B cell (primary cell): ENCODE data around the gene FERMT3. TPM values are rescaled to one million over a fixed set of nuclear protein-coding genes. Genes with fewer than 3 reads are reported as not detected.

Experiments used
- ATAC-seq: fragments of 200-7000 bp; cut with Tn5 transposase; one replicate; pipeline ENCODE4 v1.10.0; 2021; ENCODE audit warnings: low read depth, mild to moderate bottlenecking, moderate number of reproducible peaks, moderate library complexity
- CTCF ChIA-PET: fragments of 350-600 bp; sonication (Branson Sonifier 250); formaldehyde crosslinking; loops from one replicate; lab custom pipeline; 2021; ENCODE audit warnings: antibody characterized with exemption, inconsistent platforms; lab: Charles Lee
- POLR2A ChIA-PET: fragments of 350-600 bp; sonication (Branson Sonifier 250); formaldehyde crosslinking; loops from one replicate; lab custom pipeline; 2021; ENCODE audit warnings: antibody characterized with exemption; lab: Charles Lee
- DNase-seq: peaks from one replicate; pipeline ENCODE4 v3.0.0; 2013
- H2AFZ ChIP-seq: 2 replicates; pipeline ENCODE4 v1.6.1; 2012; ENCODE audit warnings: mild to moderate bottlenecking, low read depth, low read length; ENCODE audit not compliant: insufficient read depth, poor library complexity, severe bottlenecking
- H3K27ac ChIP-seq, 2 donors: 1 replicate in 1 of 2; 2 replicates in 1 of 2; pipeline ENCODE4 v1.5.1; 2012 to 2013; ENCODE audit warnings: low read length in 2 of 2, mild to moderate bottlenecking in 2 of 2, moderate library complexity in 1 of 2
- H3K27me3 ChIP-seq, 4 experiments: fragments of 200-600 bp in 1 of 4; sonication (generic) in 1 of 4; replicated peaks in 1 of 4; 1 replicate in 2 of 4; 2 replicates in 2 of 4; pipeline versions ENCODE4 v1.6.1 to v1.7.0; 2013 to 2016; ENCODE audit warnings: low read length in 3 of 4, mild to moderate bottlenecking in 2 of 4, mixed read lengths in 1 of 4, moderate library complexity in 1 of 4; ENCODE audit not compliant: insufficient read depth in 4 of 4, control insufficient read depth in 3 of 4; ENCODE audit errors: control extremely low read depth in 1 of 4
- H3K36me3 ChIP-seq, 2 experiments: replicated peaks in 1 of 2; 1 replicate in 1 of 2; 2 replicates in 1 of 2; pipeline versions ENCODE4 v1.6.1 to v1.7.1; 2013; ENCODE audit warnings: low read length in 1 of 2; ENCODE audit not compliant: insufficient read depth in 2 of 2, control insufficient read depth in 1 of 2; ENCODE audit errors: control extremely low read depth in 1 of 2, extremely low read depth in 1 of 2
- H3K4me1 ChIP-seq, 2 donors: fragments of 200-600 bp in 1 of 2; sonication (generic) in 1 of 2; 1 replicate in 1 of 2; 2 replicates in 1 of 2; pipeline versions ENCODE4 v1.5.1 to v1.6.1; 2013 to 2017; ENCODE audit warnings: low read length in 2 of 2; ENCODE audit not compliant: control insufficient read depth in 2 of 2, insufficient read depth in 2 of 2
- H3K4me2 ChIP-seq: replicated peaks from 2 replicates; pipeline ENCODE3; 2012; ENCODE audit warnings: mild to moderate bottlenecking, low read depth, low read length; ENCODE audit not compliant: poor library complexity, severe bottlenecking
- H3K4me3 ChIP-seq, 5 experiments: fragments of 200-600 bp in 1 of 5; sonication (generic) in 1 of 5; 1 replicate in 3 of 5; 2 replicates in 2 of 5; pipeline versions ENCODE4 v1.5.1 to v1.7.0; 2011 to 2016; ENCODE audit warnings: low read length in 4 of 5, mild to moderate bottlenecking in 4 of 5, low read depth in 2 of 5, control low read depth in 1 of 5, moderate library complexity in 1 of 5; ENCODE audit not compliant: insufficient read depth in 1 of 5; ENCODE audit errors: control extremely low read depth in 1 of 5, extremely low read depth in 1 of 5
- H3K79me2 ChIP-seq: fragments of 200-600 bp; sonication (generic); one replicate; pipeline ENCODE4 v1.6.0; 2016; ENCODE audit warnings: low read length; ENCODE audit not compliant: control insufficient read depth, insufficient read depth
- H3K9ac ChIP-seq: fragments of 200-600 bp; sonication (generic); 2 replicates; pipeline ENCODE4 v1.6.1; 2017; ENCODE audit warnings: mild to moderate bottlenecking, low read length, moderate library complexity
- H3K9me3 ChIP-seq, 3 donors: one replicate each; pipeline versions ENCODE4 v1.6.1 to v1.7.1; 2013; ENCODE audit warnings: low read length in 2 of 3; ENCODE audit not compliant: control insufficient read depth in 2 of 3, insufficient read depth in 1 of 3; ENCODE audit errors: control extremely low read depth in 1 of 3
- H4K20me1 ChIP-seq: 2 replicates; pipeline ENCODE4 v1.6.0; 2012; ENCODE audit warnings: mild to moderate bottlenecking, low read length; ENCODE audit not compliant: insufficient read depth, control insufficient read depth, poor library complexity, severe bottlenecking
- H3K27ac Mint-ChIP-seq: one replicate; pipeline ENCODE4 v1.8.0; 2021; ENCODE audit warnings: mixed read lengths
- H3K27me3 Mint-ChIP-seq: one replicate; pipeline ENCODE4 v1.8.0; 2021; ENCODE audit warnings: mixed read lengths
- H3K4me1 Mint-ChIP-seq: one replicate; pipeline ENCODE4 v1.8.0; 2021; ENCODE audit warnings: mixed read lengths
- H3K4me3 Mint-ChIP-seq: one replicate; pipeline ENCODE4 v1.8.0; 2021; ENCODE audit warnings: mixed read lengths
- H3K9me3 Mint-ChIP-seq: one replicate; pipeline ENCODE4 v1.8.0; 2022; ENCODE audit warnings: mixed read lengths; ENCODE audit not compliant: insufficient read depth
- CTCF ChIP-seq: fragments of 200-600 bp; IDR thresholded peaks from one replicate; pipeline ENCODE4 v1.8.0; 2022; ENCODE audit warnings: antibody characterized with exemption, mild to moderate bottlenecking
- EZH2 ChIP-seq: IDR thresholded peaks from 2 replicates; pipeline ENCODE4 v1.6.1; 2012; ENCODE audit warnings: borderline replicate concordance, low read depth, mild to moderate bottlenecking, moderate library complexity, low read length; ENCODE audit not compliant: insufficient read depth, poor library complexity, severe bottlenecking
- WGBS: methylation state at CpG from one replicate; pipeline ENCODE4 v1.1.5; 2013; ENCODE audit warnings: missing lambda C conversion rate; ENCODE audit not compliant: insufficient coverage; 5-methylcytosine and 5-hydroxymethylcytosine counted together
- intact Hi-C: fragments of 100-400 bp; cut with micrococcal nuclease; formaldehyde crosslinking; loops from one replicate; pipeline ENCODE4 v1.10.0; 2022
- polyA plus RNA-seq: library from polyadenylated mRNA; depleted of rRNA; stranded (reverse); fragments of >200 nt; gene quantifications from 2 replicates; pipeline ENCODE4 v1.2.3, GENCODE V29; 2012
- total RNA-seq, 2 donors: library from RNA; stranded (reverse); fragments of 120-200 nt in 1 of 2; gene quantifications; 1 replicate in 1 of 2; 2 replicates in 1 of 2; pipeline versions ENCODE4 v1.2.3 to v1.2.4, GENCODE V29; 2013 to 2022

Gene FERMT3
- total and polyA plus RNA-seq, 2 donors (not counting 1 experiment from before 2014, with no cell fraction given) = 96.2 to 170 TPM

- Histone ChIP-seq H3K9ac (no peak overlapping the region), H2AFZ (no peak overlapping the region), H3K4me1 (peaks cover 30 to 58% of the 10 kb centered on the region in 2 donors), H3K9me3 (no peaks in the 10 kb centered on the region), H3K4me3 (no peak overlapping the region), H3K4me2 (peak overlapping the region; percentile 99), H3K36me3 (peaks cover 0 to 34% of the 10 kb centered on the region in 2 experiments), H3K27me3 (no peaks in the 10 kb centered on the region), H3K79me2 (peaks cover 37% of the 10 kb centered on the region), H4K20me1 (peaks cover 37% of the 10 kb centered on the region), H3K27ac (peak overlapping the region; percentile 73 to 90)
- ChIA-PET POLR2A (interaction anchor here (0.5 to 1.6 kb wide), 3 partner anchors 8 to 49 kb away, joined by 3 to 6 read pairs (median 5); partner anchors contain the start of gene PPP1R14B), CTCF (interaction anchor here (5.6 to 10.3 kb wide), 4 partner anchors 7 to 39 kb away, joined by 53 to 141 read pairs (median 66); partner anchors contain the start of genes NUDT22, PLCB3, PPP1R14B and STIP1)
- Mint-ChIP-seq H3K4me3 (peak overlapping the region; percentile 67), H3K9me3 (no peaks in the 10 kb centered on the region), H3K27ac (peak overlapping the region; percentile 96), H3K4me1 (peaks cover 60% of the 10 kb centered on the region), H3K27me3 (no peaks in the 10 kb centered on the region)
- no peak for TF ChIP-seq EZH2
- TF ChIP-seq CTCF = no peak
- ATAC-seq (no peak), DNase-seq (no peak)
- WGBS = 83% methylated on average over 18 of the region's 18 CpGs
- intact Hi-C loops = loop anchor here (10.0 kb wide), 1 partner anchor 446 kb away; no protein-coding TSS in a partner anchor
Observed at GRCh38 chr11:64208796-64209562, 2.5 kb downstream of the FERMT3 start.

- WGBS = 89% methylated on average over 8 of the region's 8 CpGs
- Histone ChIP-seq H3K4me1 (peaks cover 29 to 56% of the 10 kb centered on the region in 2 donors), H4K20me1 (peaks cover 37% of the 10 kb centered on the region), H3K9ac (no peak overlapping the region), H2AFZ (no peak overlapping the region), H3K36me3 (peaks cover 0 to 29% of the 10 kb centered on the region in 2 experiments), H3K9me3 (no peaks in the 10 kb centered on the region), H3K27me3 (no peaks in the 10 kb centered on the region), H3K27ac (peak overlapping the region in 1 of 2 donors; percentile 90), H3K4me3 (no peak overlapping the region), H3K79me2 (peaks cover 37% of the 10 kb centered on the region), H3K4me2 (no peak overlapping the region)
- ATAC-seq (no peak), DNase-seq (no peak)
- Mint-ChIP-seq H3K4me1 (peaks cover 58% of the 10 kb centered on the region), H3K27ac (peak overlapping the region; percentile 56), H3K4me3 (peak overlapping the region; percentile 23), H3K9me3 (no peaks in the 10 kb centered on the region), H3K27me3 (no peaks in the 10 kb centered on the region)
- TF ChIP-seq CTCF (no peak), EZH2 (no peak)
- intact Hi-C loops = loop anchor here (10.0 kb wide), 1 partner anchor 445 kb away; no protein-coding TSS in a partner anchor
- CTCF ChIA-PET = interaction anchor here (7.2 kb wide), 1 partner anchor 16 kb away, joined by 70 read pairs; the partner anchor contains the start of genes NUDT22 and TRPT1
- POLR2A ChIA-PET = no interaction called here
Observed at GRCh38 chr11:64209563-64209843, 3.0 kb downstream of the FERMT3 start.
